Coronary artery (tissue), 2 donors: Measurements from ENCODE around the gene NOD1.

ENCODE experiments used
- DNase-seq: peaks from one replicate; pipeline ENCODE4 v3.0.0-alpha.2; 2017; ENCODE audit warnings: low spot score
- H3K27ac ChIP-seq, 2 donors: fragments of 200-600 bp; sonication (generic); one replicate each; pipeline ENCODE4 v1.5.1; 2016 to 2019
- H3K4me3 ChIP-seq: fragments of 200-600 bp; sonication (generic); 2 replicates; pipeline ENCODE4 v1.5.1; 2016; ENCODE audit warnings: mild to moderate bottlenecking, moderate library complexity
- TF ChIP-seq, protein P1 (sequence below): fragments of 200-600 bp; sonication (generic); IDR thresholded peaks from one replicate; pipeline ENCODE4 v1.5.1; 2019; ENCODE audit warnings: antibody characterized with exemption

Gene NOD1

GRCh38 chr7:30433082-30433481, 45.5 kb downstream of the NOD1 start:
- peak overlapping the region; percentile 75 to 78 for H3K27ac ChIP-seq
- TF ChIP-seq, protein P1, sequence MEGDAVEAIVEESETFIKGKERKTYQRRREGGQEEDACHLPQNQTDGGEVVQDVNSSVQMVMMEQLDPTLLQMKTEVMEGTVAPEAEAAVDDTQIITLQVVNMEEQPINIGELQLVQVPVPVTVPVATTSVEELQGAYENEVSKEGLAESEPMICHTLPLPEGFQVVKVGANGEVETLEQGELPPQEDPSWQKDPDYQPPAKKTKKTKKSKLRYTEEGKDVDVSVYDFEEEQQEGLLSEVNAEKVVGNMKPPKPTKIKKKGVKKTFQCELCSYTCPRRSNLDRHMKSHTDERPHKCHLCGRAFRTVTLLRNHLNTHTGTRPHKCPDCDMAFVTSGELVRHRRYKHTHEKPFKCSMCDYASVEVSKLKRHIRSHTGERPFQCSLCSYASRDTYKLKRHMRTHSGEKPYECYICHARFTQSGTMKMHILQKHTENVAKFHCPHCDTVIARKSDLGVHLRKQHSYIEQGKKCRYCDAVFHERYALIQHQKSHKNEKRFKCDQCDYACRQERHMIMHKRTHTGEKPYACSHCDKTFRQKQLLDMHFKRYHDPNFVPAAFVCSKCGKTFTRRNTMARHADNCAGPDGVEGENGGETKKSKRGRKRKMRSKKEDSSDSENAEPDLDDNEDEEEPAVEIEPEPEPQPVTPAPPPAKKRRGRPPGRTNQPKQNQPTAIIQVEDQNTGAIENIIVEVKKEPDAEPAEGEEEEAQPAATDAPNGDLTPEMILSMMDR = no peak
- DNase-seq = peak; percentile 81
- H3K4me3 ChIP-seq = no peak overlapping the region

GRCh38 chr7:30430777-30431176, 47.8 kb downstream of the NOD1 start:
- no peak overlapping the region for H3K4me3 ChIP-seq
- TF ChIP-seq, protein P1 = no peak
- DNase-seq = no peak
- peak overlapping the region; percentile 27 to 60 for H3K27ac ChIP-seq

- no peak for DNase-seq
- TF ChIP-seq, protein P1 = no peak
- H3K27ac ChIP-seq = peak overlapping the region; percentile 27 to 60
- no peak overlapping the region for H3K4me3 ChIP-seq
Measured at GRCh38 chr7:30430276-30430675, 48.3 kb downstream of the NOD1 start.

GRCh38 chr7:30429156-30429530, 49.4 kb downstream of the NOD1 start:
- Histone ChIP-seq H3K4me3 (no peak overlapping the region), H3K27ac (no peak overlapping the region)

DNA sequence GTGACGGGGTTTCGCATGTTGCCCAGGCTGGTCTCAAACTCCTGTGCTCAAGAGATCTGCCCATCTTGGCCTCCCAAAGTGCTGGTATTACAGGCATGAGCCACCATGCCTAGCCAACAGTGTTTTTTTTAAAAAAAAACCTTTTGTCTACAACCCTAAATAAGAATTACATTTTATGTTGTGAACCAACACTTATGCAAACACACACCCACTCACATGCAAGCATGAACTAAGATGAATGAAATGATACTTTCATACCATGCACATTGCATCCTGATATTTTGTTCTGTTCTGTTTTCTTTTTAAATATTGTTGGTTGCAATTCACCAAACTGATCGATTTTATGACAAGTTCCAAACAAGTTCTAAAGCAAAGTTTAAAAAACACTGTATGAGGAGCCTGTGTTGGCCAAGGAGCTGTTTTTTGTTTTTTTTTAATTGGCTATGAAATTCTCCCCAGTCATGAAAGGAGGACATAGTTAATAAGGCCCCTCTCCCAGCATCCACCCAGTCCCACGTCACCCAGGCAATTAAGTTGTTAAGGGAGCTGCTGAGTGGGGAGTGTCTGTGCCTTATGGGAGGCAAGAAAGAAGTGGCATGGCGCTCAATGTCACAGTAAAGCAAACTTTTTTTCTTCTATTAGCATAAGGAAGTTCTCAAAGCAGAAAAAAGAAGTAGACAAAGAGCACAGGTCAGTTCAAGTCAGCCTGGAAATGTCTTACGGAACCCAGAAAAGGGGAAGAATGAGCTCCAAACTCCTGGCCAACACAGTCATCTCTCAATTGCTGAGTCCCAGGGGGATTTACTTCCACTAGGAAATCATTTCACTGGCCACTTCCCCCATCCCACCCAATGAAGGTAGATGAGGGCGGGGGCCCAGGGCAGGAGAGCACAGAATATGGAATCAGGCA, 50.1 kb downstream of the NOD1 start:
- TF ChIP-seq, protein P1 = no peak
- H3K4me3 ChIP-seq = no peak overlapping the region
- H3K27ac ChIP-seq = no peak overlapping the region
- no peak for DNase-seq

More at GRCh38 chr7:30429156-30429530, 49.4 kb downstream of the NOD1 start:
- DNase-seq = no peak
- TF ChIP-seq, protein P1 = no peak

GRCh38 chr7:30427296-30428070, 51.1 kb downstream of the NOD1 start:
- DNase-seq = no peak
- TF ChIP-seq, protein P1 = no peak
- Histone ChIP-seq H3K27ac (peak overlapping the region in 1 of 2 donors; percentile 56), H3K4me3 (no peak overlapping the region)
